Suppressor macrophage treated with lipopolysaccharide for 4 hours (primary cell): ENCODE data around the gene GULP1.

Source experiments
- DNase-seq: peaks from one replicate; pipeline ENCODE4 v3.0.0-alpha.2; 2020

Gene GULP1

GRCh38 chr2:188610050-188610444 is 318.4 kb downstream of the GULP1 start:
- no peak for DNase-seq

GRCh38 chr2:188610827-188611226 is 319.2 kb downstream of the GULP1 start:
- no peak for DNase-seq

GRCh38 chr2:188619146-188619545 is 327.5 kb downstream of the GULP1 start:
- no peak for DNase-seq

GRCh38 chr2:188620916-188621315 is 329.2 kb downstream of the GULP1 start:
- DNase-seq = no peak

GRCh38 chr2:188622601-188623260 is 331.1 kb downstream of the GULP1 start:
- DNase-seq = no peak

GRCh38 chr2:188623995-188624643 is 332.4 kb downstream of the GULP1 start:
- DNase-seq = no peak

- no peak for DNase-seq
These were observed 335.8 kb downstream of the GULP1 start for GRCh38 chr2:188627471-188627870.

- DNase-seq = no peak
These were observed 337.5 kb downstream of the GULP1 start for GRCh38 chr2:188628989-188629752.

- DNase-seq = no peak
These were observed 338.3 kb downstream of the GULP1 start for GRCh38 chr2:188629753-188630527.

- no peak for DNase-seq
These were observed 339.5 kb downstream of the GULP1 start for GRCh38 chr2:188631037-188631809.

- DNase-seq = no peak
These were observed 343.0 kb downstream of the GULP1 start for GRCh38 chr2:188634656-188635055.
